ENCODE data around the gene TOX3.

Gene TOX3

DNA sequence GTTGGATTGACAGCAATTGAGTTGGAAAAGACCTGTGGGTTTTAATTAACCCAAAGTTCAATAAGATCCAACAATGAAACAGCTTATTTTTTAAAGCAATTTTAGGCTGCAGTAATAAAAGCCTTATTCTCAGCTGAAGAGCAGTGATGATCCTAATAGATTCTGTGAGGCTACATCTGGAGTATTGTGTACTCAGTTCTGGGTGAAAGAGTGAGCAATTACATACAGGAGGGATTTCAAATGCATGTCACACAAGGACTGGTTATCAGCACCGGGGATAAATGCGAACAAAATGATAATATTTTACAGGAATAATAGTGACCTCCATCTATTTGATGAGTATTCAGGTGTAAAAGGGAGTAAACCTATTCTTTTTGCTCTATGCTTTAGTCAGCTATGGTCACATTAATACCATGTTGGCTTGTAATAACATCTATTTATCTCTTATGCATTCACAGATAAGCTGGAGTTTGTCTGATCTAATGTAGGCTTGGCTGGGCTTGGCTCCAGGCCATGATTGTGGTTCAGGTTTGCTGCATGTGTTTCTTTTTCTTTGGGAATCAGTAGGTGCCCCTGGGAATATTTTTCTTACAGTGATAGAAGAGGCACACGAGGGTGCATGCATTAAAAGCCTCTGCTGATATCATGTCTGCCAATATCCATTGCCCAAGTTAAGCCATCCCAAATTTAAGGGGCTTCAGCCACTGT, 22.2 kb upstream of the TOX3 start:
- Histone ChIP-seq H3K4me3 (ENCODE audit: low read depth in 1 of 2, low read length in 1 of 2) (no peak overlapping the region), H3K36me3 (no peaks in the 10 kb centered on the region), H3K4me1 (ENCODE audit: control insufficient read depth in 1 of 2, insufficient read depth in 1 of 2, low read depth in 1 of 2, low read length in 1 of 2) (no peaks in the 10 kb centered on the region), H3K27me3 (no peaks in the 10 kb centered on the region), H3K27ac (no peak overlapping the region), H3K9me3 (no peaks in the 10 kb centered on the region)
- TF ChIP-seq CTCF (IDR thresholded peaks at IDR 0.05) = no peak

GRCh38 chr16:52568495-52568894, 21.6 kb upstream of the TOX3 start:
- Histone ChIP-seq H3K4me1 (ENCODE audit: control insufficient read depth in 1 of 2, insufficient read depth in 1 of 2, low read depth in 1 of 2, low read length in 1 of 2) (no peaks in the 10 kb centered on the region), H3K4me3 (ENCODE audit: low read depth in 1 of 2, low read length in 1 of 2) (no peak overlapping the region), H3K9me3 (no peaks in the 10 kb centered on the region), H3K36me3 (no peaks in the 10 kb centered on the region), H3K27ac (no peak overlapping the region), H3K27me3 (no peaks in the 10 kb centered on the region)
- no peak for TF ChIP-seq CTCF (IDR thresholded peaks at IDR 0.05)

DNA sequence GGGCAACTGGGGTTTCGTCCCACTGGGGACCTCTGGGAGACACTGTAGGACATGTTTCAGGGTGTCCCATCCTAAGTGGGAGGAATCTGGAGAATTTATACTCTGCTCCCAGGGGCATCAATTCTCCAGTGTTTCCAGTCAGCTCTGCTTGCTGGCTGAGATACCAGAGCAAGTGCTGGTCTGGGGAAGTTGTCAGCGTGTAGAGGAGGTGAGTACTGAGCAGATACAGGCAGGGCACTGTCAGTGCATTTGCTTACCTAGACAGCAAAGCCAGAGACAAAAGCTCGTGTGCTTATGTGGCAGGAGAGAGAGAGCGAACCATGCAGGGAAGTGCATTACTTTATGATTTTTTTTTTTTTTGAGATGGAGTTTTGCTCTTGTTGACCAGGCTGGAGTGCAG, 20.2 kb upstream of the TOX3 start:
- H3K4me3 ChIP-seq (ENCODE audit: low read depth in 1 of 2, low read length in 1 of 2) = no peak overlapping the region
- H3K27me3 ChIP-seq = no peaks in the 10 kb centered on the region
- H3K36me3 ChIP-seq = no peaks in the 10 kb centered on the region
- no peak for TF ChIP-seq CTCF (IDR thresholded peaks at IDR 0.05)
- no peaks in the 10 kb centered on the region for H3K9me3 ChIP-seq
- no peak overlapping the region for H3K27ac ChIP-seq
- no peaks in the 10 kb centered on the region for H3K4me1 ChIP-seq (ENCODE audit: control insufficient read depth in 1 of 2, insufficient read depth in 1 of 2, low read depth in 1 of 2, low read length in 1 of 2)

- no peaks in the 10 kb centered on the region for H3K27me3 ChIP-seq
- H3K27ac ChIP-seq = no peak overlapping the region
- H3K4me3 ChIP-seq (ENCODE audit: low read depth in 1 of 2, low read length in 1 of 2) = no peak overlapping the region
- no peaks in the 10 kb centered on the region for H3K36me3 ChIP-seq
- no peaks in the 10 kb centered on the region for H3K4me1 ChIP-seq (ENCODE audit: control insufficient read depth in 1 of 2, insufficient read depth in 1 of 2, low read depth in 1 of 2, low read length in 1 of 2)
- TF ChIP-seq CTCF (IDR thresholded peaks at IDR 0.05) = no peak
- no peaks in the 10 kb centered on the region for H3K9me3 ChIP-seq
These were observed 17.0 kb upstream of the TOX3 start for GRCh38 chr16:52563767-52564611.

DNA sequence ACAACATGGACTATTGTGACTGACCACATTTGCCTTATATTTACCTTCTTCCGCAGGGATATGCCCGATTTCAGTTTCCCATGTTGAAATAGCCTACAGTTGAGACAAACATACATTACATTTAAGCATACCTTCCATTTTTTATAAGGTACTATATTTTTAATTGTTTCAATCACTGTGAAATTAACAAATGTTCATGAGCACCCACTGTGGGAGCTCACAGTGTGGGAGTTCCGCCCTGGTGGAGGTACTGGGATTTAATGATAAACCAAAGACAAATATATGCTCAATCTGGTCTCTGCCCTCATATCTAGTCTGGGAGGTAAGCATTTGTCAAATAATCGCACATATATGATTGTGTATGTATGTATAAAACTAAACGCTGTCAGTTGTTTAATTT, 15.8 kb upstream of the TOX3 start:
- Histone ChIP-seq H3K27ac (no peak overlapping the region), H3K4me3 (ENCODE audit: low read depth in 1 of 2, low read length in 1 of 2) (no peak overlapping the region), H3K4me1 (ENCODE audit: control insufficient read depth in 1 of 2, insufficient read depth in 1 of 2, low read depth in 1 of 2, low read length in 1 of 2) (no peaks in the 10 kb centered on the region), H3K36me3 (no peaks in the 10 kb centered on the region), H3K27me3 (no peaks in the 10 kb centered on the region), H3K9me3 (no peaks in the 10 kb centered on the region)
- no peak for TF ChIP-seq CTCF (IDR thresholded peaks at IDR 0.05)
